Effector memory CD8-positive, alpha-beta T cell (primary cell): ENCODE measurements around the gene THSD4.
"Not testable (repeated sequence)": the region's sequence is repeated elsewhere in the genome, so short reads cannot be mapped to it uniquely, and the experiment has no call there.

Experiments used
- ATAC-seq: fragments of 150-1000 bp; cut with Tn5 transposase; replicated peaks from 2 replicates; pipeline ENCODE4 v1.10.0; 2021; ENCODE audit warnings: mild to moderate bottlenecking, moderate library complexity
- DNase-seq, 3 experiments: peaks; one replicate each; pipeline ENCODE4 v3.0.0; 2021
- H3K27ac Mint-ChIP-seq, 2 donors: one replicate each; pipeline ENCODE4 v1.8.0; 2022; ENCODE audit warnings: mild to moderate bottlenecking in 2 of 2, mixed read lengths in 2 of 2, moderate library complexity in 2 of 2
- H3K27me3 Mint-ChIP-seq, 2 donors: one replicate each; pipeline ENCODE4 v1.8.0; 2022; ENCODE audit warnings: mixed read lengths in 2 of 2
- H3K36me3 Mint-ChIP-seq: one replicate; pipeline ENCODE4 v1.8.0; 2022; ENCODE audit warnings: mild to moderate bottlenecking, moderate library complexity, mixed read lengths; ENCODE audit not compliant: insufficient read depth
- H3K4me1 Mint-ChIP-seq, 2 donors: one replicate each; pipeline ENCODE4 v1.8.0; 2022; ENCODE audit warnings: low read depth in 2 of 2, mixed read lengths in 2 of 2
- H3K4me3 Mint-ChIP-seq, 2 donors: one replicate each; pipeline ENCODE4 v1.8.0; 2022; ENCODE audit warnings: mild to moderate bottlenecking in 2 of 2, mixed read lengths in 2 of 2, moderate library complexity in 2 of 2
- H3K9me3 Mint-ChIP-seq, 2 donors: one replicate each; pipeline ENCODE4 v1.8.0; 2022; ENCODE audit warnings: mixed read lengths in 2 of 2

The THSD4 gene

DNA sequence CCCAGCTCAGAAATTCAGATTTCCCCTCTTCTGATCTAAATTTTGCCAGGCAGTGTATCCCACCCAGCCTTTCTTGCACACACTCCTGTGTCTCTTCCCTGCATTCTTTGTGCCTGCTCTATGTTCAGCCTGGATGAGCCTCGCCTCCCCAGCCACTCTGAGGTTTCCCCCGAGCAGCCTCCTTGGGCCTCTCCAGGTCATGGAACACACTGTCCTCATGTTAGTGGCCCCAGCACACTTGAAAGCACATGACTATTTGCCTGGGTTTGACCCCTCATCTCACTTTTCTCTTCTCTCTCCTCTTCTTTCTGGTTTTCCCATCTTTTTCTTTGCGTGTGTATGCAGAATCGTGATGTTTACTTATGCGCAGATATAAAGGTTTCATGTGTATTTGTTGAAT, 3.1 kb downstream of the THSD4 start:
- H3K36me3 Mint-ChIP-seq: no peaks in the 10 kb centered on the region
- DNase-seq: no peak
- no peaks in the 10 kb centered on the region for H3K9me3 Mint-ChIP-seq
- no peak overlapping the region for H3K4me3 Mint-ChIP-seq
- peaks cover 0 to 5% of the 10 kb centered on the region in 2 donors for H3K4me1 Mint-ChIP-seq
- no peak for ATAC-seq
- H3K27me3 Mint-ChIP-seq: peaks cover 75 to 92% of the 10 kb centered on the region in 2 donors
- no peak overlapping the region for H3K27ac Mint-ChIP-seq

DNA sequence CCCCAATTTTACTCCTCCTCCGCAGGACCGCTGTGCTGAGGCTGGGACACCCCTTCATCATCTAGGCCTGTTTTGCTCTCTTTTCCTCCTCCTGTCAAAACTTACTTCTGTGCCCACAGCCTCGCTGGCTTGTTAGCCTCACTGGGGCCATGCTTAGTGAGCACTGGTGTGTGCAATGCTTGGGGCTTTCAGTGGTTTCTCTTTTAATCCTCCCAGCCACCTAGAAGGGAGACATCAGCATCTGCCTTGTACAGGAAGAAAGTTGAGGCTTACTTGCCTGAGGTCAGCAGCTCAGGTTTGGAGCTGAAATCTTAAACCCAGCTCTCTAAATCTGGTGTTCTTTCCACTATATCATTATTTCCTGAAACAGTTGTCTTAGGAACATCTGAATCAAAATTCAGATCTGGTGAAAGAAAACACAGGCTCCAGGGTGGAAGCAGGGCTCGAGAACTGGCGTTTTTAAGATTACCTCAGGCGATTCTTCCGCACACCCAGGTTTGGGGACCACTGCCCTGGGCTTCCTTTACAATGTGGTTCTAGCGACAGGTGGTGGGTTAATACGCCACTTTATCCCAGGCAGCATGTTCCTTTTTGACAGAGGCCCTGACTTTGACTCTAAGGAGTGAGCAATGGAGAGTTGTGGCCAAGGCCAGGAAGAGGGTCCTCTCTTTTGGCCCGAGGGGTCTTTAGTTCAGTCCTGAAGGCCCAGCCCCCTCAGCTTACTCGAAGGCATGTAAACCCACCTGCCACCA, 3.8 kb downstream of the THSD4 start:
- Mint-ChIP-seq H3K4me1 (peaks cover 0 to 5% of the 10 kb centered on the region in 2 donors), H3K36me3 (no peaks in the 10 kb centered on the region), H3K27ac (no peak overlapping the region), H3K9me3 (no peaks in the 10 kb centered on the region), H3K4me3 (no peak overlapping the region), H3K27me3 (peaks cover 76 to 91% of the 10 kb centered on the region in 2 donors)
- no peak for DNase-seq
- ATAC-seq: no peak

DNA sequence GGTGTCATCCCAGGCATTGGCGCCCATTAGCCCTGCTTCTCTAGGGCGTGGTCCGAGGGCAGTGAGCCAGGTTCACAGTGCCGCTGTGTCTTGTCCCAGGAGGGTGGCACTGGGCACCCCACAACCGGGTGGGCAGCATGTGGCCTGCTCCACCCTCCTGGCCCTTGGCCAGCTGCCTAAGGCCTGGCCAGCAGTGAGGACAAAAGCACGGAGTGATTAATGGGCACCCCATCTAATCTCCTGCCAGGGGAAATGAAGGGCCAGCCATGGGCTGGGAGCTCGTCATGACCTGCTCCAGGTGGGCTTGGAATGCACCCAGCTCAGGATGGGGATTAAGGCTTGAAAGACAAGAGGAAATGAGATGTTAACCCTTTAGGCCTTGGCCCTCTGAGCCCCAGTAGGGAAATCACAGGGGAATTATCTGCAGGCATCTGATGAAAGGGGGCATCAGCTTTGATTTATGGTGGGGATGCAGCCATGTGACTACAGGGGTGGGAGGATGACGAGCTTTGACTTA, 5.2 kb downstream of the THSD4 start:
- Mint-ChIP-seq H3K9me3 (no peaks in the 10 kb centered on the region), H3K27me3 (peaks cover 72 to 78% of the 10 kb centered on the region in 2 donors), H3K27ac (no peak overlapping the region), H3K4me1 (peaks cover 0 to 5% of the 10 kb centered on the region in 2 donors), H3K36me3 (no peaks in the 10 kb centered on the region), H3K4me3 (no peak overlapping the region)
- DNase-seq (no peak), ATAC-seq (no peak)

DNA sequence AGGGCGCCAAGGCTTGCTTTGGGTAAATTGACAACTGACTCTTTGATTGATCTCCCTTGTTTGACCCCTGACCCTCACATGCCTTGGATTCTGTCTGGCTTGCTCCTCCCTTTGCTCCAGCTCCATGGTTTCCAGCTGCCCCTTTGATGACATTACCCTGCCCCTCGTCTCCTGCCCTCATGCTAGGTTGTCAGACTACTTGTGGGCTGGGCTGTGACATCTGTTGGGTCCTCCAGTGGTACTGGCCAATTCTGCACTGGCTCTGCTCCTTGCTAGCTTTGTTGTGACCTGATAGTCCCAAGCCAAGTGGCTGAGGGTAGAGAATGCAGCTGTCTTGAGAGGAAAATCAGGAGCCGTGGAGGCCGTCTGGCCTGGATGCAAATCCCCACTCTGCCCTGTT, 6.2 kb downstream of the THSD4 start:
- Mint-ChIP-seq H3K27ac (no peak overlapping the region), H3K4me3 (no peak overlapping the region), H3K9me3 (no peaks in the 10 kb centered on the region), H3K27me3 (peaks cover 67 to 81% of the 10 kb centered on the region in 2 donors), H3K36me3 (no peaks in the 10 kb centered on the region), H3K4me1 (peaks cover 0 to 1% of the 10 kb centered on the region in 2 donors)
- DNase-seq: no peak
- ATAC-seq: no peak

DNA sequence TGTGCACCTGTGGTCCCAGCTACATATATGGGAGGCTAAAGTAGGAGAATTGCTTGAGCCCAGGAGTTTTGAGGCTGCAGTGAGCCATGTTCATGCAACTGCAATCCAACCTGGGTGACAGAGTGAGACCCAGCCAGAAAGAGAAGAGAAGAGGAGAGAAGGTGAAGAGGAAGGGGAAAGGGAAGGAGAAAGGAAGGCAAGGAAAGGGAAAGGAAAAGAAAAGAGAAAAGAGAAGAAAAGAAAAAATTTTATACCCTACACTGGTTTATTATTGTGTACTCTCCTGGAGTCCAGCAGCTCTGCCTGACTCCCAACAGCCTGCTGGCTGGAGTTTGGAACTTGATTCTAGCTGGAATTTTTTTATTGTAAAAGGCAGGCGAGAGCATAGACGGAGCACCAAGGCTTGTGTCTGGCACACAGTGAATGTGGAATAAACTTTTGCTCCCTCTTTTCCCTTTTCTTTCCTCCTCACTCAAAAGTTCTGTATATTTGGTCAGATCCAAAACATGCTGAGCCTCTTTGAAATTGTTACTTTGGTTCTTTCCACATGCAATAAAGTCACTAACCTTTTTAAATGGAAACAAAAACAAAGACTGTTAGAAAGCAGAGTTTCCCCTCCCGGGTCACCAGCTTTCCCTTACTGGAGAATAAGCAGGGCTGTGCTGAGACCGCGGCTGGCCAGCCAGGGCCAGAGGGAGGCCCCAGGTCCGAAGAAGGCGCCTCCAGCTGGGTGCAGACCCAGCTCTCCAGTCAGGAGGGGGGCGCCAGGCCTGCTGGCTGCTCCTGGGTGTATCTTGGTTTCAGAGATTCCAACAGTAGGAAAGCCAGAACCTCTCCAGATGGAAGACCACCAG, 9.9 kb downstream of the THSD4 start:
- Mint-ChIP-seq H3K27ac (no peak overlapping the region), H3K4me3 (no peak overlapping the region), H3K9me3 (no peaks in the 10 kb centered on the region), H3K36me3 (no peaks in the 10 kb centered on the region), H3K27me3 (peaks cover 44% of the 10 kb centered on the region in 2 donors), H3K4me1 (no peaks in the 10 kb centered on the region)
- no peak for DNase-seq
- ATAC-seq: no peak

DNA sequence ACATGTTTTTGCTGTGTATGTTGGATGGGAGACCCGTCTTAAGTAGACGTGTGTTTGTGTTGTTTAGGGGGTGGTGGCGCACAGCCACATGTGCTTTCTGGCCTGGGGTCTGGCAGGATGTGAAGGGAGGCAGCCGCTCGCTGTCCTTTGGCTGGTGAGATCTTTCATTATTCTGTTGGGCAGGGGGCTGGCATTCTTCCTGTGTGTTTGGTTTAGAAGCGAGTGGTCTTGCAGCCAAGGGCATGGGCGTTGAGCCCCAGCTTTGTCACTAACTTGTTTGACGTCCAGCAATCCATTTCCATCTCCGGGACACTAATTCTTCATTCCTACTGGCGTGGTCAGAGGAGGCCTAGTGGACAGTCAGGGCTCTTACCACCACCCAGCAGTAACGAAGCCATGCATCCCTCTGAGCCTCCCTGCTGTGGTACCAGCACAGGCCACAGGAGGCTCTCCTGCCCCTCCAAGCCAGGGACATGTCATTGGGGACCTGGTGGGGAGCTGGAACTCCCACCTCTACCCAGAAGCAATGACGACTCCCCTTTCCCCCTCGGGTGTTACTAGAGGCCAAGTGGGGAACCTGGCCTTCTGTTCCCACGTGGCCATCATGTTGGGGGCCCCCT, 10.7 kb downstream of the THSD4 start:
- ATAC-seq (no peak), DNase-seq (no peak)
- H3K36me3 Mint-ChIP-seq: no peaks in the 10 kb centered on the region
- H3K27me3 Mint-ChIP-seq: peaks cover 36 to 37% of the 10 kb centered on the region in 2 donors
- H3K9me3 Mint-ChIP-seq: no peaks in the 10 kb centered on the region
- no peaks in the 10 kb centered on the region for H3K4me1 Mint-ChIP-seq
- H3K4me3 Mint-ChIP-seq: no peak overlapping the region
- no peak overlapping the region for H3K27ac Mint-ChIP-seq

DNA sequence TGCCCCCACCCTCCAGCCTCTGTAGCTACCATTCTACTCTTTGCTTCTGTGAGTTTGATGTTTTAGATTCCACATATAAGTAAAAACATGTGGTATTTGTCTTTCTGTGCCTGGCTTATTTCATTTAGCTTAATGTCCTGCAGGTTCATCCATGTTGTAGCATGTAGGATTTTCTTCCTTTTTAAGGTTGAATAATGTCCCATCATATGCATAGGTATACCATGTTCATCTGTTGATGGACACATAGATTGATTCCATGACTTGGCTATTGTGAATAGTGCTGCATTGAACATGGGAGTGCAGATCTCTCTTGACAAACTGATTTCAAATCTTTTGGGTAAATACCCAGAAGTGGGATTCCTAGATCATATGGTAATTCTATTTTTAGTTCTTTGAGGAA, 11.8 kb downstream of the THSD4 start:
- no peaks in the 10 kb centered on the region for H3K36me3 Mint-ChIP-seq
- no peaks in the 10 kb centered on the region for H3K9me3 Mint-ChIP-seq
- H3K4me1 Mint-ChIP-seq: no peaks in the 10 kb centered on the region
- ATAC-seq: no peak
- H3K4me3 Mint-ChIP-seq: no peak overlapping the region
- H3K27me3 Mint-ChIP-seq: peaks cover 25 to 26% of the 10 kb centered on the region in 2 donors
- H3K27ac Mint-ChIP-seq: no peak overlapping the region
- no peak for DNase-seq

DNA sequence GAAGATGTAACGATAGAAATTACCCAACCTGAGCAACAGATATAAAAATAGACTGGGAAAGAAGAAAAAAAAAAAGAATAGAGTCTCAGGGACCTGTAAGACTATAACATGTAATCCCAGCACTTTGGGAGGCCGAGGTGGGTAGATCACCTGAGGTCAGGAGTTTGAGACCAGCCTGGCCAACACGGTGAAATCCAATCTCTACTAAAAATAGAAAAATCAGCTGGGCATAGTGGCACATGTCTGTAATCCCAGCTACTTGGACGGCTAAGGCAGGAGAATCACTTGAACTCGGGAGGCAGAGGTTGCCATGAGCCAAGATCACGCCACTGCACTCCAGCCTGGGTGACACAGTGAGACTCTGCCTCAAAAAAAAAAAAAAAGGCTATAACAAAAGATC, 12.9 kb downstream of the THSD4 start:
- H3K27ac Mint-ChIP-seq, H3K9me3 Mint-ChIP-seq, ATAC-seq, H3K4me3 Mint-ChIP-seq, H3K4me1 Mint-ChIP-seq, DNase-seq, H3K36me3 Mint-ChIP-seq: not testable (repeated sequence)
- H3K27me3 Mint-ChIP-seq: peaks cover 23% of the 10 kb centered on the region in 2 donors

DNA sequence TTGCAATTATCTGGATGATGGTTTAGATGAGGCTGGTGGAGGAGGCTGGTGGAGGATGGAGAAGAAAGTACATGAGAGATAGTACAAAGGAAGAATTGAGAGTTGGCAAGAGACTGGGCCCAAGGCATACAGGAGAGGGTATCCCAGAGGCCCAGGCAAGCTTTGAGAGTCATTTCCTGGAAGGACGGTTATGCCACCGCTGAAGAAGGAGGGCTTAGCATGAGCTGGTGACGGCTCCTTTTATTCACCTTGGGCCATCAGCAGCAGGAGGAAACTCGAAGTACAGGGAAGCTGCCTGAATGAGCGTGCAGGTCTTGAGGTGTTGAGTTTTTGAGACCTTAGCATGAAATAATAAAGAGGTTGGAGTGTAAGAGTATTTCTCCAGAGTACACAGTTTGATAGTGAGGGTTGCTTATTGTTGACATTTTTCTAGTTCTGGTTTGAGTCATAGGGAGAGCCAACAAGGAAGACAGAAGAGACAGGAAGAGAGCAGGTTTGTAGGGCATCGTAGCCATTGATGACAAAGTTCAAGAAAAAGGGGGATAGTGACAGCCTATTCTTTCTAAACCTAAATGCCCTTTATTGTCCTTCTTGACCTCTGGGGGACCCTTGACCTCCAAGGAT, 13.8 kb downstream of the THSD4 start:
- DNase-seq (no peak), ATAC-seq (no peak)
- Mint-ChIP-seq H3K27me3 (peaks cover 26 to 27% of the 10 kb centered on the region in 2 donors), H3K36me3 (no peaks in the 10 kb centered on the region), H3K9me3 (no peaks in the 10 kb centered on the region), H3K4me1 (no peaks in the 10 kb centered on the region), H3K27ac (no peak overlapping the region), H3K4me3 (no peak overlapping the region)

DNA sequence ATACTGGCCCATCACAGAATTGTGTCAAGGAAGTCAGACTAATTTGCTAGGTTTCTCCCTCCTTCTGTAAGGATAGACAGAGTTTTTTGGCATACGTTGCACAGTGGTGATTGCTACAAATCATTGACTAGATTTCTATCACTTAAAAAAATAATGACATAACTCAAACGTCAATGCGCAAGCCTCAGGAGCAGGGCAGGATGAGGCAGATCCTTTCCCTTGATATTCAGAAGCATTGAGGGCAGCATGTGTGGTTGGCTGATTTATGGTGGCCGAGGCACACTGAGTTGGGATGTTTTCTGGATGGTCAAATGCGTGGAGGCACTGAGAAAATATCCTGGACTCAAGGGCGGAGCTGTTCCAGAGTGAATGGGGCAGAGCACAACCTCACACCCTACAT, 14.4 kb downstream of the THSD4 start:
- H3K27me3 Mint-ChIP-seq: peaks cover 26 to 30% of the 10 kb centered on the region in 2 donors
- no peaks in the 10 kb centered on the region for H3K9me3 Mint-ChIP-seq
- no peaks in the 10 kb centered on the region for H3K4me1 Mint-ChIP-seq
- H3K4me3 Mint-ChIP-seq: no peak overlapping the region
- no peaks in the 10 kb centered on the region for H3K36me3 Mint-ChIP-seq
- H3K27ac Mint-ChIP-seq: no peak overlapping the region
- ATAC-seq: no peak
- DNase-seq: no peak

DNA sequence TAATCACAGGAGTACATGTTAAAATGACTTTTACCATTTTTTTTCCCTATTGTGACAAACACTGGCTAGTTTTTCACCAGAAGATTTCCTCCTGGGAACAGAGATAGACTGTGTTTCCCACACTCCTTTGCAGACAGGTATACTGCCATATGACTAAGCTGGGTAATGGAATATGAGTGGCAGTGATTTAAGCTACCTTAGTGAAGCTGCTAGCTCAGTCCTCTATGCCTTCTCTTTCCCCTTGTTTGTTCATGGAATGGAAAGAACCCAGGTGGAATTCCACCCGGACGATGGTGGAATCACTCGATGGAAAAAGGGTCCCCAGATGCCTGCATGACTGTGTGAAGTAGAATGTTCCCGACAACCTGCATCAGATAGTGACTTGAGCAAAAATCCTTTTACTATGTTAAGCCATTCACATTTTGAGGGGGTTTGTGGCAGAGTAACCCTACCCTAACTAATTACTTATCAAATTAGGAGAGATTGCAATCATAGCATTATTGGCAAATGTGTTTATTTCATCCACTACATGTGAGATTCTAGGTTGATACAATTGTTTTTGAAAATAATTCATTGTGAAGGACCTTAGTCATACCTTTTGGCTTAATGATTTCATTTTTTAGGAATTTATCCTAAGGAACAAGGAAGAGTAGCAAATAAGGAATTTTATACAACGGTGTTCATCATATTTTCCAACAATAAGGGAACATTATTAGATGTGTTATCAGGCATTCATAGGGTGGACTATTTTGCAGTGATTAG, 16.5 kb downstream of the THSD4 start:
- Mint-ChIP-seq H3K36me3 (no peaks in the 10 kb centered on the region), H3K27ac (no peak overlapping the region), H3K9me3 (no peaks in the 10 kb centered on the region), H3K27me3 (peaks cover 21 to 37% of the 10 kb centered on the region in 2 donors), H3K4me1 (no peaks in the 10 kb centered on the region), H3K4me3 (no peak overlapping the region)
- no peak for ATAC-seq
- DNase-seq: no peak

DNA sequence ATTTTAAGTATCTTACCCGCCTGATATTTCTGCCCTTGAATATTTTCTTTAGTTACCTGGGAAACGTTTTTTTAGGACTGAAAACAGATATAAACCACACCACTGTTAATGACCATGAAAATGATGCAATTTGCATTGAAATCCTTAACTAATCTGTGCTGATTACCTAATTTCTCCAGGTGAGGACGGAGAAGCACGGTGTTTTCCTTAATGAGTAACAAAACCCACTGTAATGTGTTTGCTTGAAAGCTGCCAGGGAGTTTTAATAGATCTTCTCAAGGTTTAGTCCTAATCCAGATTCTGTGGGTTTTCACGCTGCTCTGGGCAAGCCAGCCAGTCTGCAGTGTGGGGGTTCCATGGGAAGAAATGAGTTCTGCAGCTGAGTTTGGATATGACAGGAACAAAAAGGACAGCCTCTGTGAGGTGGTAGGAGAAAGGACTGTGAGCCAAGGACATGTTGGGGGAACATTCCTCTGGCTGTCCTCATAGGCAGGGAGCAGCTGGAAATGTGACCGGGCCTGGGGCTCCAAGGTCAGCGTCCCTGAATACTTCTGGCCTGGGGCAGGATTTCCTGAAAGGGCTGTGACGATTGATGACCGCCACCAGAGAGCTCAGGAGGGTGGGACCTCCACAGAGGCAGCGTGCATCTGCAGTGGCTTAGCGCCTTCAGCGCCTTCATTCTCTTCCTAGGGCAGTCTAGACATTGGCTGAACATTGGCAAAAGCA, 18.6 kb downstream of the THSD4 start:
- Mint-ChIP-seq H3K36me3 (no peaks in the 10 kb centered on the region), H3K4me1 (no peaks in the 10 kb centered on the region), H3K27ac (no peak overlapping the region), H3K27me3 (peaks cover 17 to 56% of the 10 kb centered on the region in 2 donors), H3K9me3 (peaks cover 0 to 3% of the 10 kb centered on the region in 2 donors), H3K4me3 (no peak overlapping the region)
- ATAC-seq (no peak), DNase-seq (no peak)
